K562 (cell line): ENCODE measurements around the gene AMBRA1. TPM values are rescaled to one million over a fixed set of nuclear protein-coding genes. Genes with fewer than 3 reads are reported as not detected.

ENCODE experiments used
- CHCHD3 ChIP-seq: fragments of 250-450 bp; sonication (Bioruptor Pico); IDR thresholded peaks from 2 replicates; pipeline ENCODE4 v2.1.2; 2022; ENCODE audit warnings: mild to moderate bottlenecking
- CTBP1 ChIP-seq: fragments of 450-650 bp; IDR thresholded peaks from 2 replicates; pipeline ENCODE4 v1.6.1; 2016; ENCODE audit warnings: borderline replicate concordance
- JUNB ChIP-seq: fragments of 450-650 bp; formaldehyde crosslinking; conservative IDR thresholded peaks from 2 replicates; pipeline ENCODE4 v1.4.0; 2020; ENCODE audit warnings: mild to moderate bottlenecking
- KAT2B ChIP-seq: IDR thresholded peaks from one replicate; pipeline ENCODE4 v1.6.1; 2012; ENCODE audit warnings: low read depth, mild to moderate bottlenecking, control low read depth, inconsistent platforms, low read length, moderate library complexity
- KHSRP ChIP-seq: fragments of 450-650 bp; IDR thresholded peaks from 2 replicates; pipeline ENCODE4 v1.6.1; 2017
- LARP7 ChIP-seq: fragments of 450-650 bp; IDR thresholded peaks from 2 replicates; pipeline ENCODE4 v1.6.1; 2016
- NCOR1 ChIP-seq: fragments of 450-650 bp; IDR thresholded peaks from 2 replicates; pipeline ENCODE4 v1.6.1; 2016; ENCODE audit warnings: mild to moderate bottlenecking, moderate library complexity
- NONO ChIP-seq, 2 experiments: fragments of 200-400 bp in 1 of 2; fragments of 450-650 bp in 1 of 2; formaldehyde crosslinking in 1 of 2; IDR thresholded peaks; 2 replicates each; pipeline ENCODE4 v1.6.1; 2017; ENCODE audit warnings: low read depth in 2 of 2, mild to moderate bottlenecking in 2 of 2, moderate library complexity in 2 of 2, low read length in 1 of 2
- NRF1 ChIP-seq, 2 experiments: fragments of 450-650 bp; IDR thresholded peaks in 1 of 2; conservative IDR thresholded peaks in 1 of 2; 2 replicates each; pipeline ENCODE4 v1.6.1; 2014; ENCODE audit warnings: mild to moderate bottlenecking in 2 of 2
- PYGO2 ChIP-seq: fragments of 450-650 bp; IDR thresholded peaks from 2 replicates; pipeline ENCODE4 v1.6.1; 2016; ENCODE audit warnings: mild to moderate bottlenecking, missing genetic modification characterization, moderate library complexity, missing compliant biosample characterization
- SIN3A ChIP-seq, 2 experiments: fragments of 150-350 bp in 1 of 2; IDR thresholded peaks; 2 replicates each; pipeline ENCODE4 v1.6.1; 2011 to 2016; ENCODE audit warnings: borderline replicate concordance in 2 of 2, low read depth in 2 of 2, low read length in 2 of 2, mild to moderate bottlenecking in 2 of 2, moderate library complexity in 2 of 2; ENCODE audit not compliant: control insufficient read depth in 1 of 2
- SIN3B ChIP-seq: fragments of 450-650 bp; IDR thresholded peaks from 2 replicates; pipeline ENCODE4 v1.6.1; 2017; ENCODE audit warnings: low read depth, mild to moderate bottlenecking, moderate library complexity
- SOX6 ChIP-seq: fragments of 450-650 bp; IDR thresholded peaks from 2 replicates; pipeline ENCODE4 v1.6.1; 2014; ENCODE audit warnings: mild to moderate bottlenecking
- ZBTB7A ChIP-seq: IDR thresholded peaks from 2 replicates; pipeline ENCODE4 v1.6.1; 2011; ENCODE audit warnings: low read depth, mild to moderate bottlenecking, low read length, moderate library complexity, borderline replicate concordance; ENCODE audit not compliant: control insufficient read depth
- ZNF639 ChIP-seq, 2 experiments: fragments of 200-800 bp in 1 of 2; sonication (Bioruptor generic) in 1 of 2; sonication (generic) in 1 of 2; formaldehyde crosslinking in 1 of 2; IDR thresholded peaks in 1 of 2; conservative IDR thresholded peaks in 1 of 2; 2 replicates each; pipeline versions ENCODE4 v1.5.0 to v1.6.1; 2016 to 2020; ENCODE audit warnings: missing compliant biosample characterization in 1 of 2, missing genetic modification characterization in 1 of 2, missing genetic modification reagents in 1 of 2
- ZNF655 ChIP-seq: fragments of 250-450 bp; sonication (Bioruptor Pico); IDR thresholded peaks from 2 replicates; pipeline ENCODE4 v1.5.0; 2021
- ZNF77 ChIP-seq: fragments of 250-450 bp; sonication (Bioruptor Pico); IDR thresholded peaks from 2 replicates; pipeline ENCODE4 v1.5.0; 2020
- polyA plus RNA-seq, 8 experiments: library from polyadenylated mRNA; depleted of rRNA in 4 of 8; stranded (reverse) in 5 of 8; unstranded in 3 of 8; fragments of >200 nt; fragmentation: Nextera tagmentation in 2 of 8; fragmentation: Illumina TruSeq in 1 of 8; extraction: Ambion mirVana in 2 of 8; extraction: Trizol in 1 of 8; gene quantifications; 2 replicates each; pipeline versions ENCODE4 v1.2.1 to v1.2.3, GENCODE V29; 2011 to 2014; ENCODE audit warnings: inconsistent platforms in 1 of 8, missing spikeins in 1 of 8
- total RNA-seq, 7 experiments: library from RNA; depleted of rRNA in 6 of 7; stranded (reverse); fragments of >200 nt in 6 of 7; fragmentation: Illumina TruSeq in 2 of 7; extraction: Trizol in 2 of 7; gene quantifications; 2 replicates each; pipeline versions ENCODE4 v1.2.1 to v1.2.3, GENCODE V29; 2011 to 2021; ENCODE audit warnings: low replicate concordance in 1 of 7
- TF ChIP-seq, protein P1 (sequence below): fragments of 250-450 bp; sonication (Bioruptor Pico); IDR thresholded peaks from 2 replicates; pipeline ENCODE4 v1.5.0; 2020; ENCODE audit warnings: mild to moderate bottlenecking
- TF ChIP-seq, protein P2 (sequence below), 2 experiments: IDR thresholded peaks; 2 replicates each; pipeline ENCODE4 v1.6.1; 2012; ENCODE audit warnings: improper control_type of control experiment in 2 of 2, low read depth in 2 of 2, low read length in 2 of 2, borderline replicate concordance in 1 of 2

AMBRA1 gene
- total and polyA plus RNA-seq, 9 of the 15 experiments (the other 6 are each of a cell fraction or from before 2014, with no cell fraction given), result 0.15 to 24.5 (median 13.0) TPM

- TF ChIP-seq ZNF639 (CRISPR knock-in tag; conservative IDR thresholded peaks at IDR 0.05 in 1 of 2, IDR thresholded peaks at IDR 0.05 in 1 of 2) (peak in 1 of 2 experiments; percentile 97; a peak in 2 of 4 replicates), LARP7 (peak; percentile 60; the same call in 1 of the 2 replicates), NRF1 (conservative IDR thresholded peaks at IDR 0.05 in 1 of 2, IDR thresholded peaks at IDR 0.05 in 1 of 2) (peak; percentile 81 to 83), ZBTB7A (peak; percentile 81; the same call in 1 of the 2 replicates), SIN3A (IDR thresholded peaks at IDR 0.05; ENCODE audit: borderline replicate concordance in 2 of 2, control insufficient read depth in 1 of 2, low read depth in 2 of 2, low read length in 2 of 2) (peak; percentile 40 to 46; a peak in 1 of 4 replicates), SOX6 (no peak), KAT2B (no peak), PYGO2 (tag) (no peak), NONO (IDR thresholded peaks at IDR 0.05; ENCODE audit: low read depth in 2 of 2, low read length in 1 of 2) (peak in 1 of 2 experiments; percentile 92; a peak in 2 of 4 replicates), ZNF77 (CRISPR knock-in tag) (no peak), NCOR1 (no peak), ZNF655 (no peak), JUNB (no peak), KHSRP (no peak), SIN3B (peak; percentile 19; the same call in 1 of the 2 replicates), CTBP1 (peak; percentile 79; the same call in 1 of the 2 replicates), CHCHD3 (no peak)
- TF ChIP-seq, protein P1, sequence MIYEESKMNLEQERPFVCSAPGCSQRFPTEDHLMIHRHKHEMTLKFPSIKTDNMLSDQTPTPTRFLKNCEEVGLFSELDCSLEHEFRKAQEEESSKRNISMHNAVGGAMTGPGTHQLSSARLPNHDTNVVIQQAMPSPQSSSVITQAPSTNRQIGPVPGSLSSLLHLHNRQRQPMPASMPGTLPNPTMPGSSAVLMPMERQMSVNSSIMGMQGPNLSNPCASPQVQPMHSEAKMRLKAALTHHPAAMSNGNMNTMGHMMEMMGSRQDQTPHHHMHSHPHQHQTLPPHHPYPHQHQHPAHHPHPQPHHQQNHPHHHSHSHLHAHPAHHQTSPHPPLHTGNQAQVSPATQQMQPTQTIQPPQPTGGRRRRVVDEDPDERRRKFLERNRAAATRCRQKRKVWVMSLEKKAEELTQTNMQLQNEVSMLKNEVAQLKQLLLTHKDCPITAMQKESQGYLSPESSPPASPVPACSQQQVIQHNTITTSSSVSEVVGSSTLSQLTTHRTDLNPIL (CRISPR knock-in tag), result no peak
- TF ChIP-seq, protein P2, sequence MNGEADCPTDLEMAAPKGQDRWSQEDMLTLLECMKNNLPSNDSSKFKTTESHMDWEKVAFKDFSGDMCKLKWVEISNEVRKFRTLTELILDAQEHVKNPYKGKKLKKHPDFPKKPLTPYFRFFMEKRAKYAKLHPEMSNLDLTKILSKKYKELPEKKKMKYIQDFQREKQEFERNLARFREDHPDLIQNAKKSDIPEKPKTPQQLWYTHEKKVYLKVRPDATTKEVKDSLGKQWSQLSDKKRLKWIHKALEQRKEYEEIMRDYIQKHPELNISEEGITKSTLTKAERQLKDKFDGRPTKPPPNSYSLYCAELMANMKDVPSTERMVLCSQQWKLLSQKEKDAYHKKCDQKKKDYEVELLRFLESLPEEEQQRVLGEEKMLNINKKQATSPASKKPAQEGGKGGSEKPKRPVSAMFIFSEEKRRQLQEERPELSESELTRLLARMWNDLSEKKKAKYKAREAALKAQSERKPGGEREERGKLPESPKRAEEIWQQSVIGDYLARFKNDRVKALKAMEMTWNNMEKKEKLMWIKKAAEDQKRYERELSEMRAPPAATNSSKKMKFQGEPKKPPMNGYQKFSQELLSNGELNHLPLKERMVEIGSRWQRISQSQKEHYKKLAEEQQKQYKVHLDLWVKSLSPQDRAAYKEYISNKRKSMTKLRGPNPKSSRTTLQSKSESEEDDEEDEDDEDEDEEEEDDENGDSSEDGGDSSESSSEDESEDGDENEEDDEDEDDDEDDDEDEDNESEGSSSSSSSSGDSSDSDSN (IDR thresholded peaks at IDR 0.05; ENCODE audit: borderline replicate concordance in 1 of 2, low read depth in 2 of 2, low read length in 2 of 2), result no peak
These were observed 246.8 kb downstream of the AMBRA1 start, which contains the start of gene DGKZ (continued) for GRCh38 chr11:46346886-46347636.
